ENCODE results near the gene TRIM41. TPM values are rescaled to one million over a fixed set of nuclear protein-coding genes. Genes with fewer than 3 reads are reported as not detected.

Gene TRIM41
- polyA plus RNA-seq, 1 of the 3 experiments (the other 2 are of a cell fraction), result 35.9 TPM

GRCh38 chr5:181230551-181230950, 7.5 kb downstream of the TRIM41 start:
- DNase-seq, result no peak

More at GRCh38 chr5:181230551-181230950, 7.5 kb downstream of the TRIM41 start:
- no peak overlapping the region for H3K4me2 ChIP-seq
- no peak overlapping the region for H2AFZ ChIP-seq (ENCODE audit: low read depth)
- H3F3A ChIP-seq (replicated peaks; ENCODE audit: insufficient read depth), result peaks cover 24% of the 10 kb centered on the region
- ChIA-PET POLR2A (interaction anchor here (1.0 kb wide), 1 partner anchor 11 kb away, joined by 3 read pairs; no protein-coding TSS in a partner anchor), CTCF (interaction anchor here (0.7 kb wide), 1 partner anchor 11 kb away, joined by 3 read pairs; no protein-coding TSS in a partner anchor)
- TF ChIP-seq TAF1 (IDR thresholded peaks at IDR 0.05; ENCODE audit: borderline replicate concordance, low read depth, low read length) (no peak), FOXM1 (IDR thresholded peaks at IDR 0.05; ENCODE audit: low read depth) (no peak), TCF12 (IDR thresholded peaks at IDR 0.05) (no peak), SIN3A (IDR thresholded peaks at IDR 0.05; ENCODE audit: borderline replicate concordance, low read depth, low read length) (no peak), NFIC (IDR thresholded peaks at IDR 0.05; ENCODE audit: borderline replicate concordance) (no peak), ELF1 (IDR thresholded peaks at IDR 0.05) (no peak), CTCF (IDR thresholded peaks at IDR 0.05) (no peak), FOXJ3 (CRISPR knock-in tag; IDR thresholded peaks at IDR 0.05) (no peak), MAX (IDR thresholded peaks at IDR 0.05; ENCODE audit: low read depth) (no peak), RFX5 (IDR thresholded peaks at IDR 0.05; ENCODE audit: low read length) (no peak), EZH2phosphoT487 (IDR thresholded peaks at IDR 0.05; ENCODE audit: borderline replicate concordance, low read depth) (no peak), RXRA (IDR thresholded peaks at IDR 0.05; ENCODE audit: borderline replicate concordance, low read depth) (no peak), USF1 (IDR thresholded peaks at IDR 0.05; ENCODE audit: borderline replicate concordance, low read depth) (no peak), IRF3 (IDR thresholded peaks at IDR 0.05; ENCODE audit: low read depth, low read length) (no peak), USF2 (IDR thresholded peaks at IDR 0.05; ENCODE audit: borderline replicate concordance, low read depth, low read length) (no peak), MEF2A (IDR thresholded peaks at IDR 0.05; ENCODE audit: borderline replicate concordance, low read depth) (no peak), YY1 (IDR thresholded peaks at IDR 0.05; ENCODE audit: low read depth) (no peak), TEAD4 (IDR thresholded peaks at IDR 0.05; ENCODE audit: borderline replicate concordance, insufficient read depth) (no peak), EP300 (IDR thresholded peaks at IDR 0.05; ENCODE audit: borderline replicate concordance in 1 of 2, low read depth in 1 of 2, low read length in 1 of 2) (no peak)
- peaks cover 32% of the 10 kb centered on the region for H3K79me2 ChIP-seq (ENCODE audit: insufficient read depth)
- no peaks in the 10 kb centered on the region for H3K9me3 ChIP-seq
- H4K20me1 ChIP-seq (ENCODE audit: insufficient read depth), result peaks cover 4% of the 10 kb centered on the region; the same call in 1 of the 2 replicates
- H3K36me3 ChIP-seq (replicated peaks in 1 of 2; ENCODE audit: control insufficient read depth in 1 of 2, insufficient read depth in 2 of 2, low read length in 1 of 2), result peaks cover 23 to 55% of the 10 kb centered on the region in 2 experiments
- WGBS (ENCODE audit: low lambda C conversion rate), result 95% methylated on average over 6 of the region's 6 CpGs
- no peaks in the 10 kb centered on the region for H3K9me2 ChIP-seq
- no peak overlapping the region for H3K4me3 ChIP-seq (ENCODE audit: low read depth in 2 of 2, low read length in 1 of 2)
- no peak overlapping the region for H3K9ac ChIP-seq
- H3K27me3 ChIP-seq (ENCODE audit: insufficient read depth), result no peaks in the 10 kb centered on the region
- no peak overlapping the region for H3K27ac ChIP-seq (ENCODE audit: low read depth in 2 of 2, low read length in 1 of 2)
- H3K4me1 ChIP-seq (ENCODE audit: control insufficient read depth in 1 of 2, insufficient read depth in 2 of 2, low read depth in 1 of 2, low read length in 1 of 2), result peaks cover 0 to 2% of the 10 kb centered on the region in 2 experiments; a peak in 2 of 4 replicates
